NCI-H774 (cell line): ENCODE results near the gene OSBPL10.
A peak's percentile ranks its signal among the peaks of the same experiment; 100 is the strongest.
"Not testable (repeated sequence)": the region's sequence is repeated elsewhere in the genome, so short reads cannot be mapped to it uniquely, and the experiment has no call there.

Experiments
- DNase-seq: peaks from one replicate; lab custom pipeline; 2025; lab: John Stamatoyannopoulos, UW

The OSBPL10 gene, protein sequence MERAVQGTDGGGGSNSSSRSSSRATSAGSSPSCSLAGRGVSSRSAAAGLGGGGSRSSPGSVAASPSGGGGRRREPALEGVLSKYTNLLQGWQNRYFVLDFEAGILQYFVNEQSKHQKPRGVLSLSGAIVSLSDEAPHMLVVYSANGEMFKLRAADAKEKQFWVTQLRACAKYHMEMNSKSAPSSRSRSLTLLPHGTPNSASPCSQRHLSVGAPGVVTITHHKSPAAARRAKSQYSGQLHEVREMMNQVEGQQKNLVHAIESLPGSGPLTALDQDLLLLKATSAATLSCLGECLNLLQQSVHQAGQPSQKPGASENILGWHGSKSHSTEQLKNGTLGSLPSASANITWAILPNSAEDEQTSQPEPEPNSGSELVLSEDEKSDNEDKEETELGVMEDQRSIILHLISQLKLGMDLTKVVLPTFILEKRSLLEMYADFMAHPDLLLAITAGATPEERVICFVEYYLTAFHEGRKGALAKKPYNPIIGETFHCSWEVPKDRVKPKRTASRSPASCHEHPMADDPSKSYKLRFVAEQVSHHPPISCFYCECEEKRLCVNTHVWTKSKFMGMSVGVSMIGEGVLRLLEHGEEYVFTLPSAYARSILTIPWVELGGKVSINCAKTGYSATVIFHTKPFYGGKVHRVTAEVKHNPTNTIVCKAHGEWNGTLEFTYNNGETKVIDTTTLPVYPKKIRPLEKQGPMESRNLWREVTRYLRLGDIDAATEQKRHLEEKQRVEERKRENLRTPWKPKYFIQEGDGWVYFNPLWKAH

DNA sequence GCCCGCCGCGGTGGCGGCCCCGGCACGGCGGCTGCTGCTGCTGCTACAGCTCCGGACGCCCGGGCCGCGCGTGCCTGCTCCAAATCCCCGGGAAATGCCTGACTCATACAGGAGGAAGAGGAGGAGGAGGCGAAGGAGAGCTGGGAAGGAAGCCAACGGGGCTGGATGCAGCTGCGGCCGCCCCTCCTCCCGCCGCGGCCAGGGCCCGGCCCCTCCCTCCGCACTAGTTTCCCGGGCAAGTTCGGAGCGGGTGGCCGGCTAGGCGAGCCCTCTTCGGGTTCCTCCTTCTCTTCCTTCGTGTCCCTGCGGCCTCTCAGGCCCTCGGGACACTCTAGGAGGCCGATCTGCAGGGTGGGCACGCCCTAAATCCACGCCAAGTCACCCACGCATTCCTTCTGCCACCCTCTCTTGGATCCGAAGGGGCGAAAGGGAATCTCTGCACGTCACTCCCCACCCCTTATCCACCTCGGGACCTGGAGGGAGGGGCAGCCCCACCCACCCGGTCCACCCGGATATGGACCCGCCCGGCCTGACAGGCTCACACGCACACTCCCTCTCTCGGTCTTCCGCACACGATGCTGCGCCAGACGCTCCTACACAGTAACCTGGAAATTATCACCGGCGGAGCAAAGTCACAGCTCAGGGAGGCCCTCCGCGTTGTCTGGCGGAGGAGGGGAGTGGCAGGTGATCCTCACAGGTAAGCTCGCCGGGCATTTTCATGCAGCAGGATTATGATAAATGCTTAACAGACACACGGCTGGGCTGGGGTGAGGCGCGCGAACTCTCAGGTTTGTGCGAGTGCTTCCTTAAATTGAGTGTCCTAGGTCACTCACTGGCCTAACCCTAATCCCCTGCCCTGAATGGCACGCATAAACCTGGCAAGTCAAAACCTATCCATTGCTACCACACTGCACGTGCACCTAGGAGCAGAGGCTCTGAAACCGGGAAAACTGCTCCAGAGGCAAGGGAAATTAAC is at the start of gene OSBPL10, which contains the start of gene ZNF860:
Gene OSBPL10 (minus strand): TSS at position 57 of the 976 bp plus-strand sequence. CDS start 83 bp downstream, outside the sequence.
Gene ZNF860 (plus strand): TSS at position 545 of the 976 bp plus-strand sequence. CDS start 7,330 bp downstream, outside the sequence.
- peak; percentile 30 for DNase-seq

DNA sequence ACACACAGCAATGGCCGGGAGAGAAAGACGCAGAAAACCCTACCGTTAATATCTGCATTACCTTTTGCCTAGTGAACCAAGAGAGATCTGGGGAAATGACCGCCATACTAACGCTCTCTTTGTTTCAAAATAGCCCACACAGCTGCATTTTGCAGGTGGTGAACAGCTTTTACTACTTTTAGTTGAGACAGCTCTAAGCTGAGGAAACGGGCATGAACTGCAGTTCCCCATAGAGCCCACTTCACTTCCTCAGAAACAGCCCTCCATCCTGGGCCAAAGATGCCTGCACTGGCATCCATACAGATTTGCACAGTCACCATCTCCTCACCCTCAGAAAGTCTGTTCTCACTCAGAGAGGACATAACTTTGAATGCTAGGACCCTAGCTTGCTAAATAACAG is 45.5 kb upstream of the OSBPL10 start:
- no peak for DNase-seq

DNA sequence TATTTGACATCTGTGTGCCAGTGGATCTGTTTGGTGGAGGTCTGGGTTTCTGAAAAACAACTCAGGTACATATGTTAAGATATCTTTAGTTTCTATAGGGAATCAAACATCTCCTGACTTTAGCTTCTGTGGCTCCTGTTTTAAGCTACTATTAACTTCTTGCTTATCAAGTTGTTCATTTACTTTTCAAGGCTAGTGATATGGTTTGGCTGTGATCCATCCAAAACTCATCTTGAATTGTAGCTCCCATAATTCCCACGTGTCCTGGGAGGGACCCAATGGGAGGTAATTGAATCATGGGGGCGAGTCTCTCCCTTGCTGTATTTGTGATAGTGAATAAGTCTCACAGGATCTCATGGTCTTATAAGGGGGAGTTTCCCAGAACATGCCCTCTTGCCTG is 41.9 kb upstream of the OSBPL10 start:
- DNase-seq, result no peak

DNA sequence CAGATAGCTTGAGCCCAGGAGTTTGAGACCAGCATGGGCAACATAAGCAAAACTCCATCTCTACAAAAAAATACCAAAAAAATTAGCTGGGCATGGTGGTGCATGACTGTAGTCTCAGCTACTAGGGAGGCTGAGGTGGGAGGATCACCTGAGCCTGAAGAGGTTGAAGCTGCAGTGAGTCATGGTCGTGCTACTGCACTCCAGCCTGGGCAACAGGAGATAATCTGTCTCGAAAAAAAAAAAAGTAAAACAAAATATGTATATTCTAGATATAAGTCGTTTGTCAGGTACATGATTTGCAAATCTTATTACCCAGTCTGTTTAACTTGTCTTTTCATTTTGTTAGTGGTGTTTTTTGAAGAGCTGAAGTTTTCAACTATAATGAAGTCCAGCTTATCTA is 40.7 kb upstream of the OSBPL10 start:
- DNase-seq, result no peak

DNA sequence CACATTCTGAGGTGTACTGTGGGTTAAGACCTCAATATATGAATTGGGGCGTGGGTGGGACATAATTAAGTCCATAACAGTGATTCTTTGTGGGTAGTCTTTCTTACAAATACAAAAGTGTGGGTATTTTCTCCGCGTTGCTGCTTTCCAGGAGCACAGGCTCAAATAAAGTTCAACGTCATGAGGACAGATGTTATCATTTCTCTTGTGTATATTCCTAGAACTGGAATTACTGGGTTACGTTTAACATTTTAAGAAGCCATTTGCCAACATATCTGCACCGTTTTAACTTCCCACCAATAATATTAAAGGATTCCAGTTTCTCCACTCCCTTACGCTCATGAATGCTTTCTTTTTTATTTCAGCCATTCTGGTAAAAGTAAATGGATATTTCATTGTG is 40.1 kb upstream of the OSBPL10 start:
- no peak for DNase-seq

DNA sequence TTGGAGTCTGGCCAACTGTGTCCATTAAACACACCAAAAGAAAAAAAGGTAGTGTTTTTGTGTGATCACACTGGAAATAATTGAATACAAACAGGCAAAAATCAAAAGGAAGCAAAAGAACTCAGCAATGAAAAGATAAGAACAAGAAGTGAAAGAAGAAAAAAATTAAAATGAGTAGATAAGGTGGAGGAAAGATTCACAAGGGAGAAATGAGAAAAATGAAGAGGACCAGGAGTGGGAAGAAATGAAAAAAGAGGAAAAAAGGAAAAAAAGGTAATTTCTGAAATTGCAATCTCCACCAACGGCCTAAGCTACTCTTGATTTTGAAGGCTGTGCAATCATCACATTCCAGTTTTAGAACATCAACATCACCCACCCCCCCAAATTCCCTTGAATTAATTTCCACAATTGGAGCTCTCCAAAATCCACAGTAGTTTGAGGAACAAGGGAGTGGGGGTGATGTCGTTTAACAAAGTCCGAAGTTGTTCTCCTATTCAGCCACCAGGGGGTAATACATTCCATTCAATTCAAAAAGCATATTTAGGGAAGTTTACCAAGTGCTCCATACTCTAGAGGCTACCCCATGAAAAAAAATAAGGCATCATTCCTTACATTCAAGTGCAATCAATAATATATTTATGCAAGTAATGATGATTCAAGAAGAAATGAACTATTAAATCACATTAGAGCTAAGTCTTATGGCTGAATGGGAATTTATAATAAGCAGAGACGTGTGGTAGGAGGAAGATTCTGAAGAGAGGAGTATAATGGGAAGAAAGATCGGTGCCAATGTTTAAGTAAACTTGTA is 37.9 kb upstream of the OSBPL10 start:
- DNase-seq, result peak; percentile 24

DNA sequence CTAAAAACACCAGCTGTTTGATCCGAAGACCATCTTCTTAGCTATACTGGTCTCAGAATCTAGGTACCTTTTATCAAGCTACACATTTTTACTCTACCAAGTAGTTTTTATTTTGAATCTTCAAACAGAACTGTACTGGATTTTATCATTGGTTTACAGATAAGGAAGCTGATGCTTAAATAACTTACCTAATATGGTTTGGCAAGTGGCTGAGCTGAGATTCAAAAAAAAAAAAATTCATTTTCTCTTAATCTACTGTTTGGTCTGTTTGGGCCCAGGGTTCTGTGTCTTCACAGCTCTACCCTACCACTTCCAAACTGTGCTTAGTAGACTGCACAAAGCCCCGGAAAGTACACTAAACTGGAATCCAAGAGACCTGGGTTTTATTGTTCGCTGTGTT is 36.2 kb upstream of the OSBPL10 start:
- no peak for DNase-seq

DNA sequence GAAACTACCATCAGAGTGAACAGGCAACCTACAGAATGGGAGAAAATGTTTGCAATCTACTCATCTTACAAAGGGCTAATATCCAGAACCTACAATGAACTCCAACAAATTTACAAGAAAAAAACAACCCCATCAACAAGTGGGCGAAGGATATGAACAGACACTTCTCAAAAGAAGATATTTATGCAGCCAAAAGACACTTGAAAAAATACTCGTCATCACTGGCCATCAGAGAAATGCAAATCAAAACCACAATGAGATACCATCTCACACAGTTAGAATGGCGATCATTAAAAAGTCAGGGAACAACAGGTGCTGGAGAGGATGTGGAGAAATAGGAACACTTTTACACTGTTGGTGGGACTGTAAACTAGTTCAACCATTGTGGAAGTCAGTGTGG is 34.6 kb upstream of the OSBPL10 start:
- not testable (repeated sequence) for DNase-seq

DNA sequence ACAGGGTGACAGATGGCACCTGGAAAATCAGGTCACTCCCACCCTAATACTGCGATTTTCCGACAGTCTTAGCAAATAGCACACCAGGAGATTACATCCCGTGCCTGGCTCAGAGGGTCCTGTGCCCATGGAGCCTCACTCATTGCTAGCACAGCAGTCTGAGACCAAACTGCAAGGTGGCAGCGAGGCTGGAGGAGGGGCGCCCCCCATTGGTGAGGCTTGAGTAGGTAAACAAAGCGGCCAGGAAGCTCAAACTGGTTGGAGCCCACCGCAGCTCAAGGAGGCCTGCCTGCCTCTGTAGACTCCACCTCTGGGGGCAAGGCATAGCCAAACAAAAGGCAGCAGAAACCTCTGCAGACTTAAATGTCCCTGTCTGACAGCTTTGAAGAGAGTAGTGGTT is 29.6 kb upstream of the OSBPL10 start:
- not testable (repeated sequence) for DNase-seq

DNA sequence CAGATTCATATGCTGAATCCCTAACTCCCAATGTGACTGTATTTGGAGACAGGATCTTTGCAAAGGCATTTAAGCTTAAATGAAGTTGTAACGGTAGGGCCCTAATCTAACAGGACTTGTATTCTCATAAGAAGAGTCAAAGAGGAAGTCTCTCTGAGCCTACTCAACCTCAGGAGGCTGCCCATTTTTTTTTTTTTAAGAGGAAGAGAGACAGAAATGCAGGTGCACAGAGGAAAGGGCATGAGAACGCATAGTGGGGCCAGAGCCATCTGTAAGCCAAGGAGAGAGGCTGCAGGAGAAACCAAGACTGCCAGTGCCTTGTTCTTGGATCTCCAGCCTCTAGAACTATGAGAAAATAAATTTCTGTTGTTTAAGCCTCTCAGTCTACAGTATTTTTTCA is 28.9 kb upstream of the OSBPL10 start:
- no peak for DNase-seq

DNA sequence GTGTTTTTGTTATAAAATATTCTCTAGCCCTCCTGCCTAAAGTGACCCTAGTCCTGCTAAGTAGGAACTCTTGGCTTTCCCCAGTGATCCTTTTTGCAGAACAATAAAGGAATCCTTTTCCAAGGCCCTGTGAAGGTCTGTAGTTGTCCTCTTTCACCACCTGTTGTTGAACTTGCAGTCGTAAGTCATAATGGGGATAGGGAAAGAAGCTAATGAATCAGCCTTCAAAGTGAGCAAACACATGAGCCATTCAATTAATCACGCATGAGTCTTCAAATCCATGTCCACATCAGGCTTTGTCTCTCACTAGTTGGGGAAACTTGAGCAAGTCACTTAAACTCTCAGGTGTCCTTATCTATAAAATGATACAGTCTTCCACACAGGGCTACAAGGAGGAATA is 28.0 kb upstream of the OSBPL10 start:
- DNase-seq, result no peak

DNA sequence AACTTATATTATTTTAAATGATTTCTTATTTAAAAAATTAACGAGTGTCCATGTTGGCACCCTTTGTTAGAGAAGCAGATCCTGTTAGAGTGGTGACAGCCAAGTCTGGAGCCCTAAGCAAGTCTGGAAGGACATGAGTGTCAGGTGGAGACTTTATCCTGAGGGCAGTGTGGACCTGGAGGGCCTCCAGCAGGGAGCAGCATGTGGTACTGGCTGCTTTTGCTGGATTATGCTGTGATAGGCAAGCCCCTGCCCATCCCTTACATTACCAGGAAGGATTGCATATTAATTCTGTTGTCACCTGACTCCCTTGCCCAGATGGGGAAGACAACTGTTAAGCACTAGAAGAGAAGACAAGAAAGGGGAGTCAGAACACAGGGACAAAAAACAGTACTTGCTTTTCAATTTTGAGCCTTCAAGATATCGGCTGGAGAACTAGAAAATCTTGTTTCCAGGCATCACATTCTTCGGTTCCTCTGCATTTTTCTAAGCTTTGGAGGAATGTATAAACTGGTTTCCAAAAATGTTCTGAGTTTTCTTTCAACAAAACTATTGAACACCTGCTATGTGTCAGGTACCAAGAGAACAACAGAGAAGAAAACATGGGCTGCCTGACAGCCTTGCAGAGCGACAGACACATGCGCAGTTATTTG is 23.2 kb upstream of the OSBPL10 start:
- DNase-seq, result no peak

DNA sequence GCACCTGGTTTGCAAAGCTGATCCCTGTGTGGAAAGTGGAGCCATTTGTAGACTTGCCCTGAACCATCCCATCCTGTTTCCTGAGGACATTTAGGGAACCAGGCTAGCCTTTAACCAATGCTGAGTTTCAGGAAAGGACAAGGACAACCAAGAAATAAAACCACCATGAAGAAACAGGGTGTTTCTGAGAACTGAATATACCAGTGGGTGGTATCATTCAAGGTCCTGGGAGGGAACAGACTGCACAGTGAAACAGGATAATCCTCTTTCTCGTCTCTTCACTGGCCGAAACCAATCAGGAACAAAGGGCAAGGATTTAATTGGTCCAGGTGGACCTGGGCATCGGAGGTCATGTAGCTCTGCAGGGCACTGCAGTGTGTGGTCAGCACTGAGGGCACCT is 22.3 kb upstream of the OSBPL10 start:
- no peak for DNase-seq

DNA sequence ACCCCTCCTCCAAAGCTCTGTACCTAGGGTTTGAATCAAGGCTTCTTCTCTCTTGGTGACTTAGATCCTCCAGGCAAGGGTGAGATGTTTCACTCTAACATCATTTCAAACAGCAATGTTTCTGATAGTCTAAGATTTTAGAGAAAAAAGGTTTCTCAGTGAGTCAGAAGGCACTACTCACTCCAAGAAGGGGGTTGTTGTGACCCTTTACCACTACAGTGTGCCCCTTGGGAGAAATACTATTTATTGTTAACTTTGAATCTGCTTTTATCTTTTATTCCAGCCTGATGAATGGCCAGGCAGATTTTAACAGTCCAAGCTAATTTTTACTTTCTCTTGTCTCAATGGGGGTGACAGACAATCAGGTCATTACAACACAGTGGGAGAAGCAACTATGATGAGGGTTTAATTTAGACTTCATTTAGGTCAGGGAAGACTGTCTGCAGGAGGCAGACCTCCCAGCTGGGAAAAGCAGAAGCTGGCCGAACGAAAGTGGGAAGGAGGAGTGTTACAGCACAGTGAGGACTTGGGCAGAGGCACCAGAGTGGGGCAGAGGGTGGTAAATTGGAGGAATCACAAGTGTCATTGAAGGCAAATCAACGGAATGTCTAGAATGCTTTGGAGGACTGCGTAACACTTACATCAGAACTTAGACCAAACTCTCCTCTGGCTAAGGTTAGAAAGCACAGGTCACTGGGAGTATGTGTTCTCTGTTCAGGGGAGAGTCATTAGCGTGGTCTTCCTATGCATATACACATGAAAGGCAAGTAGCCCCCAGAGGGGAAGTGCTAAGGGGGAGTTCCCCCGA is 21.7 kb upstream of the OSBPL10 start:
- DNase-seq, result no peak

DNA sequence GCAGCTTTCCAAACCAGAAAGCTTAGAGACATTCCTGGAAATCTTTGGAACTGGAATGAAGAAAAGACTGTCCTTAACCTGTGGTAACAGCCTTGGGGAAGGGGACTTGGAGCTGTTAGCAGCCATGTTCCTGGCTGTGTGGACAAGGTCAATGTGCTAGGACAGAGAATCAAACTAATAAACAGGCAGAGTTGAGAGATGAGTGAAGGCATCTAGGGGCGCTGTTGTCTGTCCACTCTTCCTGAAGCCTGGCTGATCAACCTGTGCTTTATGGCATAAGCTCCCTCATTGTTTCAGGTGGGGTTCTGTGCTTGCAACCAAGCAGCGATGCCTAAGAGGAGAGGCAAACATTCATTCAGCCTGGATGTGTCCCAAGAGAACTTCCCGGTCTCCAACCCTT is 19.8 kb upstream of the OSBPL10 start:
- DNase-seq, result no peak

DNA sequence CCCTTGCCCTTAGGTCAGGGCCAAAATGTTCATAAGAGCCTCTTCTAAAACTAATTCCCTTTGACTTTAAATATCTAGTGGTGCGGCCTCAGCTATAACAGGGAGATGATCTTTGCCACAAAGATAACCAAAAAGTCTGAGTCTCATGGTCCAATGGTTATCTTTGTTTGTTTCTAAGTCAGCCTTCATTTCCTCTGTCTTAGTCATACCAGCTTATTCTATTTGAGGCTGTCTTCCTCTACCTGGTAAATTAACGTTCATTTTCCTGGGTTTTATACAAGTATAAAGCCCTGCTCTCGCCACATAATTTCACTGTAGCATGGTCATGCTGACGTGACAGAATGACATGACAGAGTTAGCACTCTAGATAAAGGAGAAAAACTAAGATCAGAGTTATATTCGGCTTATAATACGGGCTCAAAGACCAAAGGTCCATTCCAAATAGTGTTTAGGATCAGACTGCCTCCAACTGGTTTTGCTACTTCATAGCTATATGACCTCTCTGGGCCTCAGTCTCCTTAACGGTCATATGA is 18.9 kb upstream of the OSBPL10 start:
- no peak for DNase-seq

DNA sequence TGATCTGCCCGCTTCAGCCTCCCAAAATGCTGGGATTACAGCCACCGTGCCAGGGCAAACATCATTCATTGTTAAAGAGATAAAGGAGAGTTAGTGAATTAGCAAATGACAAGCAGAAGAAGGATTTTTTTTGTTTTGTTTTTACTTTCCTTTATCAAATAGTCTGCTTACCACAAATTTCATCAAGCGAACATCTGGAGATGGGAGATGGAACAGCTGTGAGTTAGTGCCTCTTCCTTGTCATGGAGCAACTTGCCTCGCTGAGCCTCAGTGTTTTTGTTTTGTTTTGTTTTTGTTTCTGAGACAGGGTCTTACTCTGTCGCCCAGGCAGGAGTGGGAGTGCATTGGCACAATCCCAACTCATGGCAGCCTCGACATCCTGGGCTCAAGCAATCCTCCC is 16.4 kb upstream of the OSBPL10 start:
- DNase-seq, result no peak

DNA sequence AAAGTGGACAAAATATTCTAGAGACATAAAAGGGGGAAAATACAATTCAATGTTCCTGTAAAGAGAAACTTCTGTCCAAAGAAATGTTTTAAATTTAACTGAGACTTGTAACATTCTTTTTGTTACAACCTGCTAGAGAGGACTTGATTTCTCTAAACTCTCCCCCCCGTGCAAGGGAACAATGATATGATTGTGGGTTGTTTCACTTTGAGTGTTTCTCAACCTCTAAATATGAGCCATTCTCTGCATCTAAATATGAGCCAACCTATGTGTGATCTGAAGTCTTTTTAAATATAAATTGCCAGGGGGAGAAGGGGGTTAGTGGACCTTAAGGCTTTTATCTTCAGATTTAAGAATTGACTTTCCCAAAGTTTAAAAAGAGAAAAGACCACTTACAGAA is 15.1 kb upstream of the OSBPL10 start:
- DNase-seq, result no peak

DNA sequence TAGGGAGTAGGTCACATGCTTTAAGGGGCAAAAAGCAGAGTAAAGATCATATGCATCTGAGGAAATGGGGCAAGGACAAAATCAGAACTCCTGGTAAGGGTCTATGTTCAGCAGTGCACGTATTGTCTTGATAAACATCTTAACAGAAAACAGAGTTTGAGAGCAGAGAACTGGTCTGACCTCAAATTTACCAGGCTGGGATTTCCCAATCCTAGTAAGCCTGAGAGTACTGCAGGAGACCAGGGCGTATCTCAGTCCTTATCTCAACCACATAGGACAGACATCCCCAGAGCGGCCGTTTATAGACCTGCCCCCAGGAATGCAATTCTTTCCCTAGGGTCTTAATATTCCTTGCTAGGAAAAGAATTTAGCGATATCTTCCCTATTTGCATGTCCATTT is 14.0 kb upstream of the OSBPL10 start:
- DNase-seq, result not testable (repeated sequence)

DNA sequence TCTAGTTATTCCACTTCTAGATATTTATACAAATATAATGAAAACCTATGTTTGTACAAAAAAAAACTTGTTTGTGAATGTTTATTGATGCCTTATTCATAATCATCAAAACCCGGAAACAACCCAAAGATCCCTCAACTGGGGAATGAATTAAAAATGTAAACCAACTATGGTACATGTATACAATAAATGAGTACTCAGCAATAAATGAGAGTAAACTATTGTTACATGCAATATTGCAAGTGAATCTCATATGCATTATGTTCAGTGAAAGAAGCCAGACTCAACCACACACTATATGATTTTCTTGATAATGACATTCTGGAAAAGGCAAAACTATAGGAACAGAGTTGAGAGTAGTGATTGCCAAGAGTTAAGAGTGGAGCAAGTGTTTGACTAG is 12.8 kb upstream of the OSBPL10 start:
- DNase-seq, result no peak
